SK-N-SH treated with all-trans-retinoic acid at 6 μM for 48 hours (cell line): Measurements from ENCODE around the gene ZPR1.

Source experiments
- ATAC-seq: fragments of 200-7000 bp; cut with Tn5 transposase; 3 replicates; pipeline ENCODE4 v1.9.1; 2020; ENCODE audit warnings: mild to moderate bottlenecking, moderate library complexity
- ARNTL ChIP-seq: fragments of 450-650 bp; formaldehyde crosslinking; IDR thresholded peaks from 2 replicates; pipeline ENCODE4 v1.5.0; 2020; ENCODE audit warnings: low read depth, mild to moderate bottlenecking, moderate library complexity, borderline replicate concordance
- BACH2 ChIP-seq: fragments of 250-450 bp; sonication (Bioruptor Pico); IDR thresholded peaks from 2 replicates; pipeline ENCODE4 v1.9.0; 2021; ENCODE audit warnings: mild to moderate bottlenecking, borderline replicate concordance
- CREB5 ChIP-seq: fragments of 250-450 bp; sonication (Bioruptor Pico); IDR thresholded peaks from 2 replicates; pipeline ENCODE4 v1.5.1; 2020; ENCODE audit warnings: low read depth, mild to moderate bottlenecking, moderate library complexity
- CSDC2 ChIP-seq: fragments of 250-450 bp; sonication (Bioruptor Pico); IDR thresholded peaks from 2 replicates; pipeline ENCODE4 v1.5.0; 2020; ENCODE audit warnings: mild to moderate bottlenecking, moderate library complexity
- ESRRG ChIP-seq: fragments of 250-450 bp; sonication (Bioruptor Pico); IDR thresholded peaks from 2 replicates; pipeline ENCODE4 v1.6.1; 2021; ENCODE audit warnings: mild to moderate bottlenecking
- GLIS3 ChIP-seq: fragments of 250-450 bp; sonication (Bioruptor Pico); IDR thresholded peaks from 2 replicates; pipeline ENCODE4 v1.5.0; 2020; ENCODE audit warnings: mild to moderate bottlenecking, moderate library complexity
- ISL1 ChIP-seq: fragments of 250-450 bp; sonication (Bioruptor Pico); IDR thresholded peaks from 2 replicates; pipeline ENCODE4 v2.1.2; 2022; ENCODE audit warnings: mild to moderate bottlenecking, moderate library complexity
- POU6F1 ChIP-seq: fragments of 250-450 bp; sonication (Bioruptor Pico); IDR thresholded peaks from 2 replicates; pipeline ENCODE4 v1.8.0; 2021; ENCODE audit warnings: low read depth, mild to moderate bottlenecking, moderate library complexity, borderline replicate concordance
- PPARA ChIP-seq: fragments of 250-450 bp; sonication (Bioruptor Pico); IDR thresholded peaks from 2 replicates; pipeline ENCODE4 v1.5.0; 2020; ENCODE audit warnings: mild to moderate bottlenecking, borderline replicate concordance
- SNAI2 ChIP-seq: fragments of 250-450 bp; sonication (Bioruptor Pico); IDR thresholded peaks from 2 replicates; pipeline ENCODE4 v1.5.0; 2020; ENCODE audit warnings: mild to moderate bottlenecking, moderate library complexity
- TOX ChIP-seq: fragments of 250-450 bp; sonication (Bioruptor Pico); IDR thresholded peaks from 2 replicates; pipeline ENCODE4 v1.8.0; 2021; ENCODE audit warnings: mild to moderate bottlenecking, moderate library complexity, borderline replicate concordance
- ZC3H10 ChIP-seq: fragments of 250-450 bp; sonication (Bioruptor Pico); IDR thresholded peaks from 2 replicates; pipeline ENCODE4 v1.5.1; 2021; ENCODE audit warnings: mild to moderate bottlenecking, moderate library complexity
- ZFP3 ChIP-seq: fragments of 250-450 bp; sonication (Bioruptor Pico); IDR thresholded peaks from 2 replicates; pipeline ENCODE4 v1.5.0; 2020; ENCODE audit warnings: mild to moderate bottlenecking, moderate library complexity
- ZFP30 ChIP-seq: fragments of 450-650 bp; formaldehyde crosslinking; IDR thresholded peaks from 2 replicates; pipeline ENCODE4 v1.5.0; 2022; ENCODE audit warnings: mild to moderate bottlenecking, moderate library complexity
- ZNF565 ChIP-seq: fragments of 450-650 bp; formaldehyde crosslinking; conservative IDR thresholded peaks from 2 replicates; pipeline ENCODE4 v1.5.0; 2020; ENCODE audit warnings: low read depth, mild to moderate bottlenecking, moderate library complexity
- ZNF8 ChIP-seq: fragments of 450-650 bp; formaldehyde crosslinking; IDR thresholded peaks from 2 replicates; pipeline ENCODE4 v1.5.0; 2020; ENCODE audit warnings: mild to moderate bottlenecking, moderate library complexity
- TF ChIP-seq, protein P1 (sequence below): fragments of 250-450 bp; sonication (Bioruptor Pico); IDR thresholded peaks from 2 replicates; pipeline ENCODE4 v1.5.0; 2020; ENCODE audit warnings: mild to moderate bottlenecking, moderate library complexity

Gene ZPR1

DNA sequence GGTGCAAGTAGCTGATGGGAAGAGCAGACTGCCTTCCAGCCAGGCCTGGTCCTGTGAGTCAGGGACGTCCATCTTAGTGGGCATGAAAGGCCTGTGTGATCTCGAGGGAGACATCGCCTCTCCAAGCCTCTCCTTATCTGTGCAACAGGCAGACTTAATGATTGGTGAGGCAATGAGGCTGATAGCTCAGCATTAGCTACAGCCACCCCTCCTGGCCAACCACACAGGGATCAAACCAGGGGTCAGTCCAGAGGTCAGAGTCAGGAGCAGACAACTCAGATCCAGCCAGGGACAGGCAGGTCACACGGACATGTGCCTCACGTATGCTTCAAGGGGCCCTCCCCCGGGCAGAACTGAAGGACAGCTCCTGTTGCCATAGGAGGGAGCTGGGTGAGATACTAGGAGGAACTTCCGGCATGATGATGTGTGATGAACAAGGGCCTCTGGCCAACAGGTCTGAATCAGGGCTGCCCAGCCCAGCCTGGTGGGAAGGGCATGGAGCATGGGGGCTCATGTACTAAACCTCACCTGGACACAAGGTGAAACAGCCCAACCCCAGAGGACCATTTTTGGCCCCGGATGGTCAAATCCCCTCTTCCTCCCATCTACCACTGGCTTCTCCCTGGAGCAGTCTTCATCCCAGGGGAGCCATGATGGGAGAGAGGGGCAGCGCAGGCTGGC is 39.1 kb upstream of the ZPR1 start:
- TF ChIP-seq BACH2 (CRISPR knock-in tag) (no peak), PPARA (no peak), TOX (no peak), ZFP30 (CRISPR knock-in tag) (no peak), ZC3H10 (CRISPR knock-in tag) (no peak)
- ATAC-seq = no peak

GRCh38 chr11:116825854-116826750 is 38.3 kb upstream of the ZPR1 start:
- no peak for TF ChIP-seq PPARA
- no peak for TF ChIP-seq SNAI2 (CRISPR knock-in tag)
- TF ChIP-seq ZNF565 (CRISPR knock-in tag) = no peak
- no peak for TF ChIP-seq ESRRG (CRISPR knock-in tag)
- ATAC-seq = no peak

DNA sequence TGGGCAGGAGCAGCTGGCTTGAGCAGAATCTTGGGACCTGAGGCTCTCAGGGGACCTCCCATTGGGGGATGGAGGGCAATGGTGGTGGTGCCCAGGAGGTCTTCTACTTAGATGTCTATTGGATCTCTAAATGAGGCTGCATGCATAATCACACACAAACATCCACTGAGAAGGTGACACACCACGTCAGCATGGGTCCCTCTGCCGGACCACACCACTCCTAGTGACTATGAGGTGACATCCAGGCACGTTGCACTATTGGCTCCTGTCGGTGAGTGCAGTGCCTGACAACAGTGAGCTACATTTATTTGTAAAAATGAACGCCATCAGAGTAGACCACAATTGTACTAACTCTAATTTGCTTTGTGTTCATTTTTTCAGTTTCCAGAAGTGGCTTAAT is 37.6 kb upstream of the ZPR1 start:
- ATAC-seq = no peak

DNA sequence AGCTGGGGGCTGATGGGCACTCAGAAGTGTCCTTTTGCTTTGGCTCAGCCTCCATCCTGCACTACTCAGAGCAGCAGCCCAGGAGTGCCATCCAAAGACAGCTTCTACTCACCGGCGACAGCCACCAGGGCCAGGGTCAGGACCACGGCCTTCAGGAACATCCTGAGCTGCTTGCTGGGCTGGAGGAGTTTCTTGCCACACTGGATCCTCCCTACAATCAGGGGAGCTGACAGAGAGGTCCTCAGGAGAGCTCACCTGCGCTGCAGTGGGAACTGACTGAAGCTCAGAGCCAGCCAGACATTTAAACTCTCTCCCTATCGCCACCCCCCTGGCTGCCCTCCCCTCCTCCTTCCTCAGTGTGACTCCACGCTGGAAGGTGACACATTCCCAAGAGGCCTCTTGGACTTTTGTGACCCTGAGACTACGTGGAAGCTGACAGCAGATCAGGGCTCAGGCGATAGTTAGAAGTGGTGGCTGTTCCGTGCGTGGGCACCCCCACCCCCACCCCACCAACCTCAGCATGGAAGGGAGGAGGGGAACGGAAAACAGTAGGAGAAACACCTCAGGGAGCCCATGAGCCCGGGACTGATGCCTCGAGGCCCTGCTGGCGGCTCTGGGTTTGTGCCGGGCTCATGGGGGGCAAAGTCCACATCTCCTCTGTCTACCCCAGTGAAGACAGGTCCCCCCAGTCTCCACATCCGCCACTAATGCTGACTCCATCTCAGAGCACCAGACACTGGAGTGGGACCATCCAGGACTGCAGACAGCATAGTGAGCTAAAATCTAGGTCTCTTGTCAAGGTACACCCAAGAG is 35.4 kb upstream of the ZPR1 start, which contains the start of gene APOA4:
APOA4 (minus strand) TSS at position 274 of the 813 bp plus-strand sequence; CDS start at position 161, 113 bp downstream.
- ATAC-seq = no peak
- no peak for TF ChIP-seq PPARA
- no peak for TF ChIP-seq BACH2 (CRISPR knock-in tag)
- TF ChIP-seq SNAI2 (CRISPR knock-in tag) = no peak
- no peak for TF ChIP-seq CSDC2 (CRISPR knock-in tag)
- TF ChIP-seq, protein P1, sequence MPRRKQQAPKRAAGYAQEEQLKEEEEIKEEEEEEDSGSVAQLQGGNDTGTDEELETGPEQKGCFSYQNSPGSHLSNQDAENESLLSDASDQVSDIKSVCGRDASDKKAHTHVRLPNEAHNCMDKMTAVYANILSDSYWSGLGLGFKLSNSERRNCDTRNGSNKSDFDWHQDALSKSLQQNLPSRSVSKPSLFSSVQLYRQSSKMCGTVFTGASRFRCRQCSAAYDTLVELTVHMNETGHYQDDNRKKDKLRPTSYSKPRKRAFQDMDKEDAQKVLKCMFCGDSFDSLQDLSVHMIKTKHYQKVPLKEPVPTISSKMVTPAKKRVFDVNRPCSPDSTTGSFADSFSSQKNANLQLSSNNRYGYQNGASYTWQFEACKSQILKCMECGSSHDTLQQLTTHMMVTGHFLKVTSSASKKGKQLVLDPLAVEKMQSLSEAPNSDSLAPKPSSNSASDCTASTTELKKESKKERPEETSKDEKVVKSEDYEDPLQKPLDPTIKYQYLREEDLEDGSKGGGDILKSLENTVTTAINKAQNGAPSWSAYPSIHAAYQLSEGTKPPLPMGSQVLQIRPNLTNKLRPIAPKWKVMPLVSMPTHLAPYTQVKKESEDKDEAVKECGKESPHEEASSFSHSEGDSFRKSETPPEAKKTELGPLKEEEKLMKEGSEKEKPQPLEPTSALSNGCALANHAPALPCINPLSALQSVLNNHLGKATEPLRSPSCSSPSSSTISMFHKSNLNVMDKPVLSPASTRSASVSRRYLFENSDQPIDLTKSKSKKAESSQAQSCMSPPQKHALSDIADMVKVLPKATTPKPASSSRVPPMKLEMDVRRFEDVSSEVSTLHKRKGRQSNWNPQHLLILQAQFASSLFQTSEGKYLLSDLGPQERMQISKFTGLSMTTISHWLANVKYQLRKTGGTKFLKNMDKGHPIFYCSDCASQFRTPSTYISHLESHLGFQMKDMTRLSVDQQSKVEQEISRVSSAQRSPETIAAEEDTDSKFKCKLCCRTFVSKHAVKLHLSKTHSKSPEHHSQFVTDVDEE = no peak
- no peak for TF ChIP-seq ZFP3 (CRISPR knock-in tag)
- TF ChIP-seq ZNF8 (CRISPR knock-in tag) = no peak

More for the DNA sequence above, 37.6 kb upstream of the ZPR1 start:
- no peak for TF ChIP-seq ARNTL (CRISPR knock-in tag)
- no peak for TF ChIP-seq GLIS3 (CRISPR knock-in tag)
- TF ChIP-seq ZC3H10 (CRISPR knock-in tag) = no peak
- no peak for TF ChIP-seq POU6F1 (CRISPR knock-in tag)
- no peak for TF ChIP-seq ZFP30 (CRISPR knock-in tag)
- TF ChIP-seq SNAI2 (CRISPR knock-in tag) = no peak
- TF ChIP-seq ZNF565 (CRISPR knock-in tag) = no peak
- TF ChIP-seq ISL1 (CRISPR knock-in tag) = no peak
- TF ChIP-seq CREB5 (CRISPR knock-in tag) = no peak

DNA sequence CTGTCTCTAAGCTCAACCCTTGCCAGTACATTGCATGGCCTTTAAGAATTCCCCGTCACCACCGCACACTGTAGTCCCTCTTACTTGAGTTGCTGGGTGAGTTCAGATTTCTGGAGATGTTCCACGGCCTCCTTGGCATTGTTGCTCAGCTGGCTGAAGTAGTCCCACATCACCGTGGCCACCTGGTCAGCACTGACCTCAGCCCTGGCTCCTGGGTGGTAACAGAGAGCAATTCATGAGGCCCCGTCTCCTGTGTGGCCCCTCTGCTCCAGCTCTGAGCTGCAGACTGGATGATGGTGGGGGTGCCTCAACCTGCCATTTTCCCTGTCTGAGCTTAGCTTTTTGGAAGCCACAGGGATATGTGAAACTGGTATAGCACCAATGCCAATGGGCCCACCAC is 34.8 kb upstream of the ZPR1 start:
- TF ChIP-seq ISL1 (CRISPR knock-in tag) = no peak
- no peak for TF ChIP-seq CSDC2 (CRISPR knock-in tag)
- no peak for TF ChIP-seq BACH2 (CRISPR knock-in tag)
- TF ChIP-seq SNAI2 (CRISPR knock-in tag) = no peak
- ATAC-seq = no peak
